Measurements from ENCODE around the gene PTPRM.
"Not testable (repeated sequence)": the region's sequence is repeated elsewhere in the genome, so short reads cannot be mapped to it uniquely, and the experiment has no call there.

Gene PTPRM

DNA sequence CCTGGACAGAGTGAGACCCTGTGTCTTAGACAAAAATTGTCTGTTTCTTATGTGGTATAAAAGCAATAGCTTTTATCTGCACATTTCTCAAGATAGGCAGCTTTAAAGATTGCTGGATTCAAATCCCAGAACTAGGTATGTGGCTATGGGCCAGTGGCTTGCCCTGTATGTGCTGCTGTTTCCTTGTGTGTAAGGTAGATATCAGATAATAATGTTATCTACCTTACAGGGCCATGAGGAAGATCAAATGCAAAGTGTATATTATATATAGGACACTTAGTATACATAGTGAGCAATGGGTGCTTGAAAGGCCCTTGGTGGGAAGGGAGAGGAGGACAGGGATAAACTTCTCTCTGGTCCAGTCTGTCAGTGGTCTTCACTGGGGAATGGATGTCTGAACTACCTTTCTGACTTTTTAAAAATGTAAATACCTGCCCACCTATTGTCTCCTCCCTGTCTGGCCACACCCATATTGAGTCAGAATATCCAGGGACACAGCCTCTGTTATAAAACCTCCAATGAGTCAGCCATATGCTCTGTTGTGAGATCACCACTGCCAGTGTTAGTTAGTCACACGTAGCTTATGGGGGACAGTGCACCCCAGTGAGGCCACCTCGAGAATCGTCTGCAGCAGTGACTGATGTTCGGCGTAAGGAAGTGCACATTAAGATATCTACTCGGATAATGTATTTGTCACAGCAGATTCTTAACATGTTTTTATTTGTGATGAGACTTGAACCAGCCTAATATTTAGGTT, 383.4 kb downstream of the PTPRM start:
- Histone ChIP-seq H3K4me1 (ENCODE audit: control insufficient read depth in 2 of 2, insufficient read depth in 2 of 2, low read length in 2 of 2) (peaks cover 0 to 2% of the 10 kb centered on the region in 2 donors), H3K27me3 (ENCODE audit: control insufficient read depth in 2 of 2, insufficient read depth in 2 of 2, low read length in 2 of 2) (no peaks in the 10 kb centered on the region), H3K27ac (ENCODE audit: low read depth in 2 of 2, low read length in 2 of 2) (no peak overlapping the region), H3K36me3 (ENCODE audit: control insufficient read depth in 2 of 2, insufficient read depth in 2 of 2, low read length in 2 of 2) (no peaks in the 10 kb centered on the region), H3K9me3 (ENCODE audit: control insufficient read depth in 2 of 2, low read length in 2 of 2) (no peaks in the 10 kb centered on the region), H3K4me3 (ENCODE audit: low read length in 2 of 2) (no peak overlapping the region), H3K9ac (ENCODE audit: low read depth in 1 of 2, low read length in 2 of 2) (no peak overlapping the region)

DNA sequence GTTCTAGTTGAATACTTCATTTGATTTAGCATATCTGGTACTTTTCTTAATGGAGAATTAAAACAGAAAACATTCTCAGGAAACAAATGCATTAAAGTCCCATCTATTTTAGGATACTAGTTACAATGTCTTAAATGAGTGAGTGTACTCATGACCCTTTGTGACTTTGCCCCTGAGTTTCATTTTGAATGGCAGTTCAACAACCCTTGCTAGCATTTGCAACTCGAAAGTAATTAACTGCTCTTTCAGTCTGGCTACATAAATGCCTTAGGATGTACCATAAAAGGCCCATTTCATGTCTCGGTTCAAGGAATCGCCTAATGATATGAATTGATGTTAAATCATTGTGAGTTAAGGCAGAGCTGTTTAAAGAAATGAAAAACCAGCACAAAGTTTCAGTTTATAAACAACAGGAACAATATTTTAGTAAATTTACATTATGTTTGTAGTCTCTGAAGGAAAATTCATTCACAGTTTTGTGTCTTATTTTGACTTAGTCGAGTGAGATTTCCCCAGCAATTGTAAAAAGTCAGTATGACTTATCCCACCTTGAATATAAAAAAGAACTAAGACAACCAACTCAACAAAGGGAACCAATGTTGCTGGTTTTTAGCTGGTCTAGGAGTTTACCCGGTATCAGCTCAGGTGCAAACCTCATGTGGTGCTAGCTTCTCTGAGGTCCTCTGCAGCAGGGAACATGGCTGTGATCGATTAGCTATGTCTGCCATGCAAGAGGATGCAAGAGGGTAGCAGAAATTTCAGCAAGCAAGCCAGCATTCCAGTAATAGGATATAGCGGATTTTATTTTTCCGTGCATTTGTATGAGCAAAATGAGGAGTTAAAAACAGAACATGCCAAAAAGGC, 386.2 kb downstream of the PTPRM start:
- Histone ChIP-seq H3K4me3 (ENCODE audit: low read length in 2 of 2) (no peak overlapping the region), H3K9me3 (ENCODE audit: control insufficient read depth in 2 of 2, low read length in 2 of 2) (no peaks in the 10 kb centered on the region), H3K27ac (ENCODE audit: low read depth in 2 of 2, low read length in 2 of 2) (no peak overlapping the region), H3K36me3 (ENCODE audit: control insufficient read depth in 2 of 2, insufficient read depth in 2 of 2, low read length in 2 of 2) (no peaks in the 10 kb centered on the region), H3K9ac (ENCODE audit: low read depth in 1 of 2, low read length in 2 of 2) (no peak overlapping the region), H3K27me3 (ENCODE audit: control insufficient read depth in 2 of 2, insufficient read depth in 2 of 2, low read length in 2 of 2) (no peaks in the 10 kb centered on the region), H3K4me1 (ENCODE audit: control insufficient read depth in 2 of 2, insufficient read depth in 2 of 2, low read length in 2 of 2) (peaks cover 0 to 2% of the 10 kb centered on the region in 2 donors)

DNA sequence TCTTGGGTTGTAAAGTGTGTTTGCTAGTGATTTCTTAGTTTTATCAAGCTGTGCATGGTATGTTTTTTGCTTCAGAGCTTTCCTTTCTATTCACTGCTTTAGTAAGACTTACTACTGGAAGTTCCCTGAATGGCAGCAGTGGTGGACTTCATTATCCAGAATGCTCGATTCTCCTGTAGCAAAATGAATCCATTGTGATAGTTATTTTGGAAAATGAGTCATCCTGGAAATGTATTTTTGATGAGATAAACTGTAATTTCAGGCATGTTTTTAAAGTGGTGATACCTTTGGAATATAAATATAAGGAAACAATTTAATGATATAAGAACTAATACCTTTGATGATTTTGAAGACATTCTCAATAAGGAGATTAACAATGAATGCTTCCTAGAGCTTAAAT, 387.1 kb downstream of the PTPRM start:
- no peak overlapping the region for H3K4me3 ChIP-seq (ENCODE audit: low read length in 2 of 2)
- peaks cover 0 to 2% of the 10 kb centered on the region in 2 donors for H3K4me1 ChIP-seq (ENCODE audit: control insufficient read depth in 2 of 2, insufficient read depth in 2 of 2, low read length in 2 of 2)
- H3K27me3 ChIP-seq (ENCODE audit: control insufficient read depth in 2 of 2, insufficient read depth in 2 of 2, low read length in 2 of 2): no peaks in the 10 kb centered on the region
- H3K36me3 ChIP-seq (ENCODE audit: control insufficient read depth in 2 of 2, insufficient read depth in 2 of 2, low read length in 2 of 2): no peaks in the 10 kb centered on the region
- no peak overlapping the region for H3K27ac ChIP-seq (ENCODE audit: low read depth in 2 of 2, low read length in 2 of 2)
- H3K9me3 ChIP-seq (ENCODE audit: control insufficient read depth in 2 of 2, low read length in 2 of 2): no peaks in the 10 kb centered on the region
- no peak overlapping the region for H3K9ac ChIP-seq (ENCODE audit: low read depth in 1 of 2, low read length in 2 of 2)

DNA sequence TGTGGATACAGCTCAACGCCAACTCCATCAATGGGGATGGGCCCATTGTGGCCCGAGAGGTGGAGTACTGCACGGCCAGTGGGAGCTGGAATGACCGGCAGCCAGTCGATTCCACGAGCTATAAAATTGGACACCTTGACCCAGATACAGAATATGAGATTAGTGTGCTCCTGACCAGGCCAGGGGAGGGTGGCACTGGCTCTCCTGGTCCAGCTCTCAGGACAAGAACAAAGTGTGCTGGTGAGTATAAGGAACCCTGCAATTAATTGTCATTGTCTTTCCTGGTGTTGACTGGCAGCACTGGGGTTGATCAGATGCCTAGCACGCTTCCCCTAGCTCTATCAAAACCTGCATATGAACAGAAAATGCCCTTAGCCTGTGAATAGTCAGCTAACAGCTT, 388.1 kb downstream of the PTPRM start:
- Histone ChIP-seq H3K9ac (ENCODE audit: low read depth in 1 of 2, low read length in 2 of 2) (no peak overlapping the region), H3K27ac (ENCODE audit: low read depth in 2 of 2, low read length in 2 of 2) (no peak overlapping the region)

DNA sequence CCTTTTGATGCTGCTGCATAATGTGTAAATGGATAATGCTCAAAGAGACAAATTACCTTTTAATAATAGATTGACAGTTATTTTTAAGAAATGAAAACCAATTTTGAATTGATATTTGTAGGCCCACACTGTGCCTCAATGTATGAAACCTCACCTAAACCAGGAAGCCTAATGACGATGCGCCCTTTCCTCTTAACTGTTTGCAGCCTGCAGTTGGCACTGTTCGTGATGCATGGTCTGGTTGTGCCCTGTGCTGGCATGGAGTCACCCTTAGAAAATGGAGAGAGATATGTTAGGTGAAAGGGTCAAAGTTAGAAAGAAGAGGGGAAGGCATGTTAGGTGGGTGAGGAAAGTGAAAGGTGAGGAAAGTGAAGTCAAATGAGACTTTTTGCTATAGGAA, 390.2 kb downstream of the PTPRM start:
- H3K9ac ChIP-seq (ENCODE audit: low read depth in 1 of 2, low read length in 2 of 2): no peak overlapping the region
- no peak overlapping the region for H3K4me3 ChIP-seq (ENCODE audit: low read length in 2 of 2)
- H3K9me3 ChIP-seq (ENCODE audit: control insufficient read depth in 2 of 2, low read length in 2 of 2): no peaks in the 10 kb centered on the region
- H3K27me3 ChIP-seq (ENCODE audit: control insufficient read depth in 2 of 2, insufficient read depth in 2 of 2, low read length in 2 of 2): no peaks in the 10 kb centered on the region
- no peaks in the 10 kb centered on the region for H3K36me3 ChIP-seq (ENCODE audit: control insufficient read depth in 2 of 2, insufficient read depth in 2 of 2, low read length in 2 of 2)
- no peaks in the 10 kb centered on the region for H3K4me1 ChIP-seq (ENCODE audit: control insufficient read depth in 2 of 2, insufficient read depth in 2 of 2, low read length in 2 of 2)
- no peak overlapping the region for H3K27ac ChIP-seq (ENCODE audit: low read depth in 2 of 2, low read length in 2 of 2)

More for the DNA sequence above, 388.1 kb downstream of the PTPRM start:
- H3K4me3 ChIP-seq (ENCODE audit: low read length in 2 of 2): no peak overlapping the region
- H3K9me3 ChIP-seq (ENCODE audit: control insufficient read depth in 2 of 2, low read length in 2 of 2): no peaks in the 10 kb centered on the region
- H3K4me1 ChIP-seq (ENCODE audit: control insufficient read depth in 2 of 2, insufficient read depth in 2 of 2, low read length in 2 of 2): peaks cover 0 to 1% of the 10 kb centered on the region in 2 donors
- no peaks in the 10 kb centered on the region for H3K27me3 ChIP-seq (ENCODE audit: control insufficient read depth in 2 of 2, insufficient read depth in 2 of 2, low read length in 2 of 2)
- no peaks in the 10 kb centered on the region for H3K36me3 ChIP-seq (ENCODE audit: control insufficient read depth in 2 of 2, insufficient read depth in 2 of 2, low read length in 2 of 2)

GRCh38 chr18:7958081-7958896, 391.2 kb downstream of the PTPRM start:
- Histone ChIP-seq H3K27me3 (ENCODE audit: control insufficient read depth in 2 of 2, insufficient read depth in 2 of 2, low read length in 2 of 2) (no peaks in the 10 kb centered on the region), H3K9me3 (ENCODE audit: control insufficient read depth in 2 of 2, low read length in 2 of 2) (no peaks in the 10 kb centered on the region), H3K4me1 (ENCODE audit: control insufficient read depth in 2 of 2, insufficient read depth in 2 of 2, low read length in 2 of 2) (no peaks in the 10 kb centered on the region)

DNA sequence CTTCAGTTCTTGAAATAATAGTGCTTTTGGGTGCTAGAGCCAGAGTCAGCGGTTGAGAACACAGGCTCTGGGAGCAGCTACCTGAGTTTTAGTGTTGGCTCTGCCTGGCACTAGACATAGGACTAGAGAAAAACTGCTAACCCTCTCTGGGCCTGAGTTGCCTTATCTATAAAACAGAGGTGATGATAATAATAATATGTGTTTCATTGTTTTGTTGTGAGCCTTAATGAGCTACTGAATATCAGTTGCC, 391.7 kb downstream of the PTPRM start:
- no peak overlapping the region for H3K9ac ChIP-seq (ENCODE audit: low read depth in 1 of 2, low read length in 2 of 2)
- no peak overlapping the region for H3K4me3 ChIP-seq (ENCODE audit: low read length in 2 of 2)

More at GRCh38 chr18:7958081-7958896, 391.2 kb downstream of the PTPRM start:
- Histone ChIP-seq H3K4me3 (ENCODE audit: low read length in 2 of 2) (no peak overlapping the region), H3K36me3 (ENCODE audit: control insufficient read depth in 2 of 2, insufficient read depth in 2 of 2, low read length in 2 of 2) (no peaks in the 10 kb centered on the region), H3K9ac (ENCODE audit: low read depth in 1 of 2, low read length in 2 of 2) (no peak overlapping the region), H3K27ac (ENCODE audit: low read depth in 2 of 2, low read length in 2 of 2) (no peak overlapping the region)

DNA sequence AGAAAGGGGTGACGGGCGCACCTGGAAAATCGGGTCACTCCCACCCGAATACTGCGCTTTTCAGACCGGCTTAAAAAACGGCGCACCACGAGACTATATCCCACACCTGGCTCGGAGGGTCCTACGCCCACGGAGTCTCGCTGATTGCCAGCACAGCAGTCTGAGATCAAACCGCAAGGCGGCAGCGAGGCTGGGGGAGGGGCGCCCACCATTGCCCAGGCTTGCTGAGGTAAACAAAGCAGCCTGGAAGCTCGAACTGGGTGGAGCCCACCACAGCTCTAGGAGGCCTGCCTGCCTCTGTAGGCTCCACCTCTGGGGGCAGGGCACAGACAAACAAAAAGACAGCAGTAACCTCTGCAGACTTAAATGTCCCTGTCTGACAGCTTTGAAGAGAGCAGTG, 399.6 kb downstream of the PTPRM start:
- not testable (repeated sequence) for H3K27ac ChIP-seq (ENCODE audit: low read depth in 2 of 2, low read length in 2 of 2); H3K9me3 ChIP-seq (ENCODE audit: control insufficient read depth in 2 of 2, low read length in 2 of 2); H3K4me3 ChIP-seq (ENCODE audit: low read length in 2 of 2); H3K36me3 ChIP-seq (ENCODE audit: control insufficient read depth in 2 of 2, insufficient read depth in 2 of 2, low read length in 2 of 2); H3K4me1 ChIP-seq (ENCODE audit: control insufficient read depth in 2 of 2, insufficient read depth in 2 of 2, low read length in 2 of 2); H3K27me3 ChIP-seq (ENCODE audit: control insufficient read depth in 2 of 2, insufficient read depth in 2 of 2, low read length in 2 of 2); H3K9ac ChIP-seq (ENCODE audit: low read depth in 1 of 2, low read length in 2 of 2)

More for the DNA sequence above, 391.7 kb downstream of the PTPRM start:
- H3K27ac ChIP-seq (ENCODE audit: low read depth in 2 of 2, low read length in 2 of 2): no peak overlapping the region
- no peaks in the 10 kb centered on the region for H3K27me3 ChIP-seq (ENCODE audit: control insufficient read depth in 2 of 2, insufficient read depth in 2 of 2, low read length in 2 of 2)
- H3K9me3 ChIP-seq (ENCODE audit: control insufficient read depth in 2 of 2, low read length in 2 of 2): no peaks in the 10 kb centered on the region
- no peaks in the 10 kb centered on the region for H3K36me3 ChIP-seq (ENCODE audit: control insufficient read depth in 2 of 2, insufficient read depth in 2 of 2, low read length in 2 of 2)
- H3K4me1 ChIP-seq (ENCODE audit: control insufficient read depth in 2 of 2, insufficient read depth in 2 of 2, low read length in 2 of 2): no peaks in the 10 kb centered on the region

DNA sequence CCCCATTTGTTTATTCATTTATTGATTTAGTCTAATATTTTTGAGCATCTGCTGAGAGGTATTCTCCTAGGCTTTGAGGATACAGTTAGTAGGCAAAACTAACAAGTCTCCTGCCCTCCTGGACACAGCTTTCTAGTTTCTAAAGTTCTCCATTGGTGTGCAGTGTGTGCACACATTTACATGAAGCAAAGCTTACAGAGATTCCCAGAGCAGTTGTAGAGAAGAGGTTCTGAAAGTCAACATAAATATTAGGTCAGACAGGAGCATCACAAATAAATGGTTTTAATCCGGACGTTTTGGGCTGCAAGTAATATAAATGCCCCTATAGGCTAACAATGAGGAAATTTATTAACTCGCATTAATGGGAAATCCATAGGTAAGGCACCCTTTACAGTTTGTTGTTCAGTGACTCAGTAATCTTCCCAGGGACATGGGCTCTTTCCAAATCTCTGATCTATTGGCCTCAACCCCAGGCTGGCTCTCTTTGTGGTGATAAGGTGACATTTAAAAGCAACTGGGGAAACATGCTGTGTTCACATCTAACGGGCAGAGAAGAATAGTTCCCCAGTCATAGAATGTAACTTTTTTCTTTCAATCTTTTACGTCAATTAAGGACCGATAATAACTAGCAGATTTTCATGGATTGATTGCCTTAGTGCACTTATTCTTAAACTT, 407.2 kb downstream of the PTPRM start:
- Histone ChIP-seq H3K4me3 (ENCODE audit: low read length in 2 of 2) (no peak overlapping the region), H3K9me3 (ENCODE audit: control insufficient read depth in 2 of 2, low read length in 2 of 2) (no peaks in the 10 kb centered on the region), H3K4me1 (ENCODE audit: control insufficient read depth in 2 of 2, insufficient read depth in 2 of 2, low read length in 2 of 2) (no peaks in the 10 kb centered on the region), H3K36me3 (ENCODE audit: control insufficient read depth in 2 of 2, insufficient read depth in 2 of 2, low read length in 2 of 2) (no peaks in the 10 kb centered on the region), H3K9ac (ENCODE audit: low read depth in 1 of 2, low read length in 2 of 2) (no peak overlapping the region), H3K27me3 (ENCODE audit: control insufficient read depth in 2 of 2, insufficient read depth in 2 of 2, low read length in 2 of 2) (no peaks in the 10 kb centered on the region), H3K27ac (ENCODE audit: low read depth in 2 of 2, low read length in 2 of 2) (no peak overlapping the region)
